Stimulated activated CD8-positive, alpha-beta memory T cell treated with anti-CD3 and anti-CD28 coated beads, Interleukin-7, amount 100 ng/mL, for 24 hours (primary cell): Measurements from ENCODE around the gene WDR27.

Source experiments
- DNase-seq: peaks from one replicate; pipeline ENCODE4 v3.0.0-alpha.2; 2020; ENCODE audit warnings: low read depth

WDR27 gene

DNA sequence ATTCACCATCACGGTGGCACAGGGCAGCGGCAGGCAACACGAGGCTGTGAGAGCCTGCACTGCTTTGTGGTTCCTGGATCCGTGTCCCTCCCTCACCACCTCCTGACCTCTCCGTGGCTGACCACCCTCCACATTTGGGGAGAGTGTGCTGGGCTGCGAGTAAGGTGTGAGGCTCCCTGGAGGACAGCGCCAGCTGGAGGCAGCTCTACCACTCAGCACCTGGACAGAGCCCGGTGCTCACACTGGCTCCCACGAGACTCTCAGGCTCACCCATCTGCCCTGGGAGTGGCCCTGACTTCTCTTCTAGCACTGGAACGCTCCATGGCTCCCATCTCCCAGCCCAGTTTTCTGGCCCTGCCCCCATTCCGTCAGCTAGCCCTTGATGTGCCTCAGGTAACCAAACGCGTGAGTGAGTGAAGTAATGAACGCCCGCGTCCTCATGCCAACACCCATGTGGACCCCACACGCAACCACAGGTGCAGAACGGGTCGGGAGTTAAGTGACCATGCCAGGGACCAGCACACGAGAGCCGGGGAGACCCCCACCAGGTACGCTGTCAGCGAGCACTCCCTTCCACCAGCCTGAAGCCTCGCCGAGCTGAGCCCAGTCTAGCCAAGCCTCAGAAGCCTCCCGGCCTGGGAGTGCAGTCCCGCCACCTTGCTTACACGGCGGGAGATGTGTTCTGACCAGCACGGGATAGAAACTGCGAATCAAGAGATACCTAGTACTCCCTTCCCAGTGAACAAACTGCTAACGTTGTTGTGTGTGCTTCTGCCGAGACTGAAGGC lies 137.2 kb downstream of the WDR27 start:
- DNase-seq: no peak

DNA sequence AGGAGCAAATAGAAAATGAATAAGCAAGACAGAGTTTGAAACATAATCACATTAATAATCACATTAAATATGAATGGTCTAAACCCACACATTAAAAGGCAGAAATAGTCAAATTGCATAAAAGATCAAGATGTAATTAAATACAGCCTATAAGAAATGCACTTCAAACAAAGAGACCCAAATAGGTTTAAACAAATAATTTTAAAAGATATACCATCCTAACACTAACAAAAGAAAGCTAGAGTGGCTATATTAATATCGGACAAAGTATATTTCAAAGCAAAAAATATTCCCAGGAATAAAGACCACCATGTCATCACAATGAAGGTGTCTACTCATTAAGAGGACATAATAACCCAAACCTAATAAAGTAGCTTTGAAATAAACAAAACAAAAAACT lies 140.2 kb downstream of the WDR27 start:
- DNase-seq: no peak

DNA sequence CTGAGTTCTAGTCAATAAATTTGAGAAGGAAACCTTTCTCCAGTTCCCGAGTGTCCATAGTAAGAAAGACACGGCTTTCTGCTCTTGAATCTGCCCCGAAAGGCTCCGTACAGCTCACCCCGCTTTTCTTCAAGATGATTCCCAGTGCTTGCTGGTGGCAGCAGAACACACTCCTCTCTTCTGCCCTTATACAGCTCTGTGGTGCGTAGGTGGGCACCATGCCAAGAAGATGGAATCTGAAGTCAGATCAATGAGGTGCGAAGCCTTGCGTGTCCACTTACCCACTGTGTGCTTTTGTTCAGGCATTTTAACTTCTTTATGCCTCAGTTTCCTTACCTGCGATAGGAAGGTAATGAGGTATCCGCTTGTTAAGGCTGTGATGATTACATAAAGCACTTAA lies 142.2 kb downstream of the WDR27 start:
- DNase-seq: no peak

DNA sequence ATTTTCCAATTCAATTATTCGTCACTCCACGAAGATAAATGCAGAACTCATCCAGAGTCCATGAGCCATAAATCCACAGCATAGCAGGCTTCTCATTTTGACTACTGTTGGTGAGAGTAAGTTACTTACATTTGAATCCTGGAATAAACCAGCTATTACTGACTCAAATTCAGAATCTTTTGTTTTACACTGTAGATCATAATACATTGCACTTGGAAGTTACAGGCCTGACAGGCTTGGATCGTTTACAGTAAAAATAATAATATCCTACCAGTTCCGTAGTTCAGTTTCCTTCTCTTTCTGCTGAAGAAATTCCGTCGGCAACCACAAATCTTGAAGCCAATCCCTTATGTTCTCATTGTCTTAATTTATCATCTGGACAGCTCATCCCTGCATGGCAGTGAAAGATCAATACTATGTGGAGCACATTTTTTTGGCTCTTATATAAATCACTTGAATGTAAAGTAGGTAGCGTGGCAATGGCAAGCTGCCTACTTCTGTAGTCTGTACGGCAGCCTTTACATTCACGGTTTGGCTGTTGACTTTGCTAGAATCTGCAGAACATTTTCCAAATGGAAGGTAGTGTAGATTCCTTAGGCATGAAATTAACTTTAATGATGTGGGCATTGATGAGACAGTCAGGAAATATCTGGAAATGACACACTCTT lies 142.9 kb downstream of the WDR27 start:
- DNase-seq: no peak

DNA sequence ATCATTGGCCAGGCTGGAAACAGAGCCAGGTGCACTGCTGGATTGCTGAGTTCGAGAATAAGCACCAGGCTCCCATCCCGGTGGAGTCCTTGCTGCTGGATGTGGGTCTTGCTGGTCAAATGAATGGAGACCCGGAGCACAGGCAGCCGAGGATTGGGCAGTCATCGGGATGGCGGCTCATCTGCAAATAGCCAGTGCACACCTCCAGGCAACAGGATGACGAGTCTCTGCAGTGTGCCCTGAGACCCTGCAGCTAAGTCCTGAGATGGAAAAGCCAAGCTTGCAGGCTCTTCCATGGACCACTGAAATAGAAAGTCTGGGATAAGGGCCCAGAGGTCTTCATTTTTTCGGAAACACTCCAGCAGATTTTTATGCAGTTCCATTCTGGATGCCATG lies 143.5 kb downstream of the WDR27 start:
- no peak for DNase-seq

DNA sequence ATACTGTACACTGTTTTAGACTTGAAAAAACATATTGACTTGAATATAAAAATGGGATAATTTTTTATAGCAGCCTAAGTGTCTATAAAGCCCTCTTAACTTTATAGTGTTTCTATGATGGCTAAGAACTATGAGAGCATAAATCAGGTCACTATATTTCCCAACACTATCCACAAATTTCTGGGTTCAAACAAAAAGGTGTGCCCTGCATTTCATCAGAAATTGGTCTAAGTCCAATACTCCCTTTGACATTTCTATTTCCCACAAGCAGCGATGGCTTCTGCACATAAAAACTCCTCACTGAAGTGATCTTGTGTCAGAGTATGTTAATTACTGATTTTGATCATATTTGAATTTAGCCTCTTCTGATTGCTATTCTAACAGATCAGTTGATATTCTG lies 143.9 kb downstream of the WDR27 start:
- DNase-seq: no peak

DNA sequence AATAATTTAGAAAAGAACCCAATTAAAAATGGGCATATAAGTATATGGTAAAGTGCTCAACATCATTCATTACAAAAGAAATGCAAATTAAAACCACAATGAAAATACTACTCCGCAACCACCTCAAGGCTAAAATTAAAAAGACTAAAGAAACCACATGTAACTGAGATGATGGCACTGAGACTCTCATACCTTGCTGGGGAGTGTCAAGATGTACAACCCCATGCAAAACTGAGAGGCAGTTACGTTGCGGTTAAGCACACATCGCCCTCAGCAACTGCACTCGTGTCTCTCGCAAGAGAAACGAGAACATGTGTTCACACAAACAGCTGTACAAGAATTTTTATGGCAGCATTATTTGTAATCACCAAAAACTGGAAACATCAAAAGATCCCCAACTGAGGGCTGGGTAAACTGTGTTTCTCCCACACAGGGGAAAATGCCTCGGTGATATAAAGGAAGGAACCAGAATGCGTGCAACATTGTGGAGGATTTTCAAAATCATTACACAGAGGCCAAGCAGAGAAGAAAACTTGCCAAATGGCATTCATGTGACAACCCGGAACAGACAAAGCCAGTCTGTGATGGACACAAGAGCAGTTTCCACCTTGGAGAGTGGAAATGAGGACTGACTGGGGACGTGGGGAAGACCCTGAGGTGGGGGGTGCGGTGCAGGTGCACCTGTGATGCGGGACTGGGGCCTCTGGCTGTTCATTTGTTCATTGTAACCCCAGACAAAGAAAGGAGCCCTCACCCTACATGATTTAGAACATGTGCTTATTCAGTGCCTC lies 144.9 kb downstream of the WDR27 start:
- peak; percentile 4 for DNase-seq

DNA sequence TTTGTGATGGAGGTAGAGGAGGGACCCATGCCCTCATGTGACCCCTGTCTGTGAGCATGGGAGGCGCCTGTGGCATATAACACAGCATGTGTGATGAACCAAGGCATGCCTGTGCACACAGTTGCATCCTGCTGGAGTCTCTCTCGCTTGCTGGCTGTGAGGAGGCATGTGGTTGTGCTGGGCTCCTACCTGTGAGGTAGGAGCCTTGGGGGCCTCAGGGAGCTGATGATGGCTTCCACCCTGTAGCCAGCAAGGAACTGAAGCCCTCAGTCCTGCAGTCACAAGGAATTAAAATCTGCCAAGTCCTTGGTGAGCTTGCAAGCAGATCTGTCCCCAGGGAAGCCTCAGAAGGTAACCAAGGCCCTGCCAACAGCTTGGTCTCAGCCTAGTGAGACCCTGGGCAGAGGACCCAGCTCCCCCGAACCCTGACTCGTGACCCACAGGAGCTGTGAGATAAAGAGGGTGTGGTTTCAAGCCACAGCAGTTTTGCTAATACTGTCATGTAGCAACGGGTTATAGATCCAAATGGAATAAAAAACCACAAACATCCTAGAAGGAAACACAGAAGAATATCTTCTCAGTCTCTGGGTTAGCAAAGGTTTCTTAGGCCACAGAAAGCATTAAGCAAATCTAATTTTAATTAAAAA lies 145.7 kb downstream of the WDR27 start:
- DNase-seq: no peak

DNA sequence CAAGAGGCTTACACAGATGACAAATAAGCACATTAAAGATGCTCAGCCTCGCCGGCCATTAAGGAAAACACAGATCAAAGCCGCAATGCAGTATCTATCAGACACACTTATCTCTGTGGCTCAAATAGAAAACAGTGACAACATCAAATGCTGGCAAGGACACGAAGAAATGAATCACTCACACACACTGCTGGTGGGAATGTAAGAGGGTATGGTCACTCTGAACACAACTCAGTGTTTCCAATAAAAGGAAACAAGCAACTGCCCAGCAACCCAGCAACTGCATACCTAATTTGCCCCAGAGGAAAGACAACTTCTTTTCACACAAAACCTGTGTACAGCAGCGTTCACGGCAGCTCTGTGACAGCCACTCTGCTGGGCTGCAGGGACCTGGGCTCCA lies 155.8 kb downstream of the WDR27 start:
- no peak for DNase-seq

DNA sequence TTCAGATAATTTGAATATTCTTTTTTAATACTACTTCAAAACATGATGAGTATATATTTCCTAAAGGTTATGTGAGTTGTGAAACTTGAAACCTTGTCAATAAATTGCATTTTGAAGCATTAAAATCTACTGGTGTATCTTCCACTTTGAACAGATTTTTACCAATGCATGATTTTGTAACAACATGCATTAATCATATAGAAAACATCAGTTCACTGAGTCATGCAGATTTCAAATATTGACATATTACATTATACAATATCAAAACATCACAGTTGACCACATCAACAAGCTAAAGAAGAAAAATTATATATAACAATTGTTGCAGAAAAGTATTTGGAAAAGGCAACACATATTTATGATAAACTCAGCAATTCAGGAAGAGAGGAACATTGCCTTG lies 158.1 kb downstream of the WDR27 start:
- no peak for DNase-seq

DNA sequence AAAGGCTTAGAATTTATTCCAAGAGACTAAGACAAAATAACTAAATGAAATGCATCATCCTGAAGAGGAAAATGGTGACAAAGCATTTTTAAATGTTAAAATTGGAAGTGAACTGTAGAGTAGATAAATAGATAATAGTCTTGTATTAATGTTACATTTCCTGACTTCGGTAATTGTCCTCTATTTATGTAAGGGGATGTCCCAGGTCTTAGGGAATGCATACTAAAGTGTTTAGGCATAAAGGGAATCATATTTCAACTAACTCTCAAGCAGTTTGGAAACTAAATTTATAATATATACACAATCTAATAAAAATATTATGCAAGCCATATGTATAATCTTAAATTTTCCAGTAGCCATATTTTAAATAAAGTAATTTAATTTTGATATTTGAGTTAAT lies 159.3 kb downstream of the WDR27 start:
- no peak for DNase-seq

DNA sequence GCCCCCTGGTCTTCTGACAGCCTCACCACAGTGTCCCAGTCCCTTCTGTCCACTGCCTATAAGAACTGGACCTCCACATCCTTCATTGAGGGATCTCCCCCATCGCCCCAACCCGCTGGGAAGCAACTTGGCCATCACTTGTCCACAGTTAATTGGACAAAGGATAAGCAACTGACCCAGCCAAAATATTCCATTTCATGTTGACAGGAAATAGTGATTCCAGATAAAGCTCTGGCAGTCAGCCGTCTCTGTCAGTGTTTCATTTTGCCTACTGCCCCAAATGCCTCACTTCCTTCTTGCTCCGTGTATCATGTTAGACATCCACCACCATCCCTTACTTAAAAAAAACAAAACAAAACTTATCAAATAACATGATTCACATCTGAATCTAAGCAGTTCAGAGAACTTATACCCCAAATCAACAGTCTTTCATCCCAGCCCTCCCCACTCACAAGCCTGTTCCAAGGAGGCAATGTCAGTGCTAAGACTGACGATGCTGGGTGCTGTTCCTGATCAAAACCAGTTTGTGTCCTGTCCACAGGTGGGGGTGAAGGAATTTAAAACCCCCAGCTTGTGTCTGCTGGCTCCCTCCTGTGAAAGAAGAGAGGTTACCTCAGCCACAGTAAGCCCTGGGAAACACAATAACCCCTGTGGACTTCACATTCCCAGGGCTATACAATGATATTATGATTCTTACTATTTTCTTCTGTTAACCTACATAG lies 162.5 kb downstream of the WDR27 start:
- DNase-seq: no peak

DNA sequence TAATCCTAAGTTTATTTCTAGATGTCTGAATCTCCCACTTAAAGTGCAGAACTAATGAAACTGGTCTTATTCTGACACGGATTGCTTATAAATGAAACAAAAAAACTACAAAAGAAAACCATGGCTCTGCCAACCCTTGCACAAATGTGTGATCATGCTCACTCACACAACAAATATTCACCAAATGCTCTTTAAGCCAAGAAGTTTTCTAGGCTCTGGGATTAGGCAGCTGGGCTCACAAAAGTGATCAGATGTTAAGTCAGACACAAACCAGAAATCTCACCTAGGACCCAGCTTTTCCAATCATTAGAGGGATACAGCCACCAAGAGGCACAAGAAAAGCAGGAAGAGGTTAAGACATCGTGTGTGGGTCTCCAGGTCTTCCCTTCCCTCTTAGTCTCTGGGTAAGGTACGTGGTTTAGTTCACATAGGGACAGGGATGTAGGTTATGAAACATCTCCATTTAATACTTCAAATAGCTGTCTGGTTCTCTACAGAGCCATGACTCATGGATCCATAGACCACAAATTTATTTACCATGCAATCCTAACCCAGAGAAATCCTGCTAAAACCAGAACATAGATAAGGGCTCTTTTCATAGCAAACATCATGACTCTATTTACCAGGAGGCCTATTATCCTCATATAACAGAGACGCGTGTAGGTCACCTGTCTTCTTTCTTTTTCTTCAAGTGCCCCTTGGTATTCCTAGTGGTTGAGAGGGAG lies 165.2 kb downstream of the WDR27 start:
- DNase-seq: no peak

DNA sequence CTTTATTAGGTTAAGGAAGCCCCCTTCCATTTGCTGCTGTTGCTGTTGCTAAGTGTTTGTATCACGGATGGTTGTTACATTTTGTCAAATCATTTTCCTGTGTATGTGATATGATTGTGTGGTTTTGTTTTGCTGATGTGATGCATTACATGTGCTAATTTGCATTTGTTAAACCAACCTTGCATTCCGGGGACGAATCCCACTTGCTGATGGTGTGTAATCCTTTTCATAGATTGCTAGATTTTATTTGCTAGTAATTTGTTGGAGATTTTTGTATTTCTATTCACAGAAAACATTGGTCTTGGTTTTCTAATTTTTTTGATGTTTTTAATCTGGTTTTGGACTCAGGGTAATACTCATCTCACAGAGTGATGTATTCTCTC lies 167.8 kb downstream of the WDR27 start:
- DNase-seq: no peak

DNA sequence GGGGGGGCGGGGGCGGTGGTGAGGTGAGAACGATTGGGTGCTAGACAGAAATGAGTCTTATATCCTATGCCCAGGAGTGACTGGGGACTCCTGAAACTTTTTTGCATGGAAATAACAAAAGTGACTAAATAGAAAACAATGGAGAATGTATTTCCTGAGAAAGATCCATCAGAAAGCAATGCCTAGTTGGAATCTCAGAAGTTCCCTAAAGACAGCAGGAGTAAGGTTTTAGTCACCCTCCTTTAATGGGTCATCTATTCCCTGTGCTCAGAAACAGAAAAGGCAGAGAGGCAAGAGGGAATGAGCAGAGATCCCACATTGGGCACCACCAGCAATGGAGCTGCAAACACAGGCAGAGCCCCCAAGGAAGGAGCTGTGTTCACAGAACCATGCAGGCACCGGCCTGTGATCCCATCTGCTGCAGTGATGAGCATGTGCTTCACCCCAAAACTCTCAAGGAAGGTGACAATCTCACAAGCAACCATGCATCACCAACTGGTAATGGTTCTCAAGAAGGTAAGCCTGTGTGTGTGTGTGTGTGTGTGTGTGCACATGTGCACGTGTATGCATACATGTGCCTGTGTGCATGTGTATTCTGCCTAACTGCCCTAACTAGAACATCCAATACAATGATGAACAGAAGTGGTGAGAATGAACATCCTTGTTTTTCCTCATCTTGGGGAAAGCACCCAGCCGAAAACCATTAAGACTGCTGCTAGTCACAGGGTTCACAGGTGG lies 168.4 kb downstream of the WDR27 start:
- no peak for DNase-seq

DNA sequence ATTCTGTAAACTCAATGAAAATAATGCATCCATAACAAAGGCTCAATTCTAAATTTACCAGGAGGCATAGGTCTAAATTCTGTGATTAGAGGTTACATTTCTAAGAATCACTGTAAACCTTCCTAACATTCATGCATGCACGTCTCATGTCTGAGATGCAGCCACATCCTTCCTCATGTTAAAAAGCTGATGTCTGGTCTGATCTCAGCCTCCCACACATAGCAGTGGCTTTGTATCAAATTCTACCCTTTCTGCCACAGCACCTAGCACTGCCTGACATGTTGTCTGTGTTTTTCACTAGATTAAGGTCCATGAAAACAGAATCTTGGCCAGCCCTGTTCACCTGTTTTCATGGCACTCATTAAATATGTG lies 171.1 kb downstream of the WDR27 start:
- DNase-seq: no peak

DNA sequence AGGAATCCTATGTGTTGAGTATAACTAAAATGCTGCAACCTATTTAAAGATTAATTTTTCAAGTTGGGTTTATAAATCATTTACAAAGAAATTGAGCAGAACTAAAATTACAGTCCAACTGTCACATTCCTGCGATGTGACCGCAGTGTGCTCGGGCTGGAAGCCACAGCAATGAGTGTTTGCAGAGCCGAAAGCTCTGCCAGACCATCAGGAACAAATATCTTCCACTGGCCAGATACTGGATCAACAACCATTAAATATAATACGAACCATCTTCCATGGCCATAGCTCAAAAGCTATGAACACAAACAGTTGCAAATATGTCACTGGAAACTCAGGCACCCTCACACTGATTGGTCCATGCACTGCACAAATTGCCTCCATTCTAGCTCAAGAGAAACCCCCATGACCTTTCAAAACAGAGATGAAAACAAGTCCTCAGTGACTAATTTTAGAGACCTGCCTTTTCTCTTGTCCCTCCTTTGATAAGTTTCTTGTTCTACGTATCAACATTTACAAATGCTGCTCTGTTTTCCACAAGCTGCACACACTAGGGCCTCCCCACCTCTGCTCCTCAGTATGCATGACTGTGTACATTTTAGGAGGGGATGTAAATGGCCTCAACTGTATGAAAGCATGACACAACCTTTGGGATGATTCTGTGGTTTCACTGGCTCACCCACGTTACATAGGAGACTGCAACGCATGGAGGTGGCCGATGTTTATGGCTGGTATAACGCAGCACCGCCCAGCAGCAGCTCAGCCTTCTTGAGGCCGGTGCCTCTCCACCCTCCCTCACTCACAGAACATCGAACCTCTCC lies 171.7 kb downstream of the WDR27 start:
- DNase-seq: no peak

DNA sequence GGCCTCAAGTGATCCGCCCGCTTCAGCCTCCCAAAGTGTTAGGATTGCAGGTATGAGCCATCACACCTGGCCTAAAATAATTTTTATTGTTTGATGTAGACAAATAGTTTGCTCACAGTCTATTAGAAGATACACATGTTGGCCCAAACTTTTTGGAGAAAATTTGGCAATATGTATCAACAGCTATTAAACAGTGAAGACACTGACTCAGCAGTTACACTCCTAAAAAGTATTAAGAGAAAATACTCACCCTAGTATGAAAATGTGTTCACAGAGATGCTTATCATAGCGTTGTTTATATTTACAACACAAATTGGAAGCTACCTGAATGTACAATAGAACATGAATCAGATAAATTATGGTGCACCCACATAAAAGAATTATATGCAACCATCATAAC lies 173.1 kb downstream of the WDR27 start:
- no peak for DNase-seq

DNA sequence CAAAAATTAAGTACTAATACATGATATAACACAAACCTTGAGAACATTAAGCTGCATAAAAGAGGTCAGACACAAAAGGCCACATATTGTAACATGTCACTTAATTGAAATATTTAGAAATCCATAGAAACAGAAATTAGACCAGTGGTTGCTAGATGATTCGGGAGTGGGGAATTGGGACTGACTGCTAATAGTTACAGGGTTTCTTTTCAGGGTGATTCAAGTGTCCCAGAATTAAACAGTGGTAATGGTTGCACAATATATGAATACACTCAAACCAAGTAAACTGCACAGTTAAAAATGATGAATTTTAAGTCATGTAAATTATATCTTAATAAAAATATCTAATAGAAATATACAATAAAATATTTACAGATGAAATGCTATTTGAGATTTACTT lies 174.5 kb downstream of the WDR27 start:
- no peak for DNase-seq

DNA sequence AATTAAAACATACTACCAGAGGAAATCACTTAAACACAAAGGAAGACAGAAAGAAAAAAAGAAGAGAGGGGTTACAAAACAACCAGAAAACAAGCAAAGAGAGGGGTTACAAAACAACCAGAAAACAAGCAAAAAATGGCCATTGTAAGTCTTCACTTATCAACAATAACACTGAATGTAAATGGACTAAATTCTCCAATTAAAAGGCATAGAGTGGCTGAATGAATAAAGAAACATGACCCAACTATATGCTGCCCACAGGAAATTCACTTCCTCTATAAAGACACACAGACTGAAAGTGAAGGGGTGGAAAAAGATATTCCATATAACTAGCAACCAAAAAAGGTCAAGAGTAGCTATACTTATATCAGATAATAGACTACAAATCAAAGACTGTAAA lies 180.0 kb downstream of the WDR27 start:
- DNase-seq: no peak
